Hepatocyte (in vitro differentiated cells): ENCODE data around the gene MCEE.

Experiments used
- EZH2 ChIP-seq: fragments of 200-600 bp; sonication (generic); IDR thresholded peaks from 2 replicates; pipeline ENCODE4 v1.6.1; 2016; ENCODE audit warnings: antibody characterized with exemption, mild to moderate bottlenecking, borderline replicate concordance
- EZH2phosphoT487 ChIP-seq: fragments of 200-600 bp; sonication (generic); IDR thresholded peaks from one replicate; pipeline ENCODE4 v1.6.1; 2018; ENCODE audit warnings: antibody characterized with exemption, mild to moderate bottlenecking, low read depth, moderate library complexity; ENCODE audit not compliant: unreplicated experiment, severe bottlenecking
- TF ChIP-seq, protein P1 (sequence below): fragments of 200-600 bp; sonication (generic); IDR thresholded peaks from 2 replicates; pipeline ENCODE4 v1.5.1; 2016; ENCODE audit warnings: antibody characterized with exemption, mild to moderate bottlenecking; ENCODE audit not compliant: poor library complexity

- TF ChIP-seq, protein P1, sequence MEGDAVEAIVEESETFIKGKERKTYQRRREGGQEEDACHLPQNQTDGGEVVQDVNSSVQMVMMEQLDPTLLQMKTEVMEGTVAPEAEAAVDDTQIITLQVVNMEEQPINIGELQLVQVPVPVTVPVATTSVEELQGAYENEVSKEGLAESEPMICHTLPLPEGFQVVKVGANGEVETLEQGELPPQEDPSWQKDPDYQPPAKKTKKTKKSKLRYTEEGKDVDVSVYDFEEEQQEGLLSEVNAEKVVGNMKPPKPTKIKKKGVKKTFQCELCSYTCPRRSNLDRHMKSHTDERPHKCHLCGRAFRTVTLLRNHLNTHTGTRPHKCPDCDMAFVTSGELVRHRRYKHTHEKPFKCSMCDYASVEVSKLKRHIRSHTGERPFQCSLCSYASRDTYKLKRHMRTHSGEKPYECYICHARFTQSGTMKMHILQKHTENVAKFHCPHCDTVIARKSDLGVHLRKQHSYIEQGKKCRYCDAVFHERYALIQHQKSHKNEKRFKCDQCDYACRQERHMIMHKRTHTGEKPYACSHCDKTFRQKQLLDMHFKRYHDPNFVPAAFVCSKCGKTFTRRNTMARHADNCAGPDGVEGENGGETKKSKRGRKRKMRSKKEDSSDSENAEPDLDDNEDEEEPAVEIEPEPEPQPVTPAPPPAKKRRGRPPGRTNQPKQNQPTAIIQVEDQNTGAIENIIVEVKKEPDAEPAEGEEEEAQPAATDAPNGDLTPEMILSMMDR = peak; percentile 62
- no peak for TF ChIP-seq EZH2
- no peak for TF ChIP-seq EZH2phosphoT487
Observed at GRCh38 chr2:71100195-71100964, 29.6 kb downstream of the MCEE start.
